Measurements from ENCODE around the gene ADAM17. TPM values are rescaled to one million over a fixed set of nuclear protein-coding genes. Genes with fewer than 3 reads are reported as not detected.

ADAM17 gene
- total and polyA plus RNA-seq, 10 of the 15 experiments (the other 5 are each of a cell fraction or from before 2014, with no cell fraction given), result 2.3 to 18.5 (median 13.4) TPM

GRCh38 chr2:9466147-9466683 is 89.4 kb downstream of the ADAM17 start:
- CTCF ChIA-PET, result no interaction called here
- Histone ChIP-seq H3K4me1 (ENCODE audit: control insufficient read depth, insufficient read depth, low read length) (no peaks in the 10 kb centered on the region), H3K4me2 (ENCODE audit: control insufficient read depth, insufficient read depth) (no peak overlapping the region), H3K79me2 (ENCODE audit: control insufficient read depth, insufficient read depth, low read length) (no peaks in the 10 kb centered on the region), H3K36me3 (ENCODE audit: control insufficient read depth in 2 of 2, insufficient read depth in 2 of 2, low read length in 1 of 2) (peaks cover 3 to 12% of the 10 kb centered on the region in 2 experiments; a peak in 3 of 4 replicates), H3K27me3 (replicated peaks in 1 of 2; ENCODE audit: control insufficient read depth in 2 of 2, insufficient read depth in 2 of 2, low read length in 1 of 2) (no peaks in the 10 kb centered on the region), H3K9me3 (replicated peaks; ENCODE audit: control insufficient read depth, insufficient read depth, low read length) (no peaks in the 10 kb centered on the region), H3K27ac (ENCODE audit: control insufficient read depth, insufficient read depth) (no peak overlapping the region), H2AFZ (ENCODE audit: control insufficient read depth, low read depth, low read length) (no peak overlapping the region), H3K9ac (ENCODE audit: control insufficient read depth, insufficient read depth, low read length) (no peak overlapping the region), H4K20me1 (ENCODE audit: control insufficient read depth, insufficient read depth) (no peaks in the 10 kb centered on the region), H3K4me3 (no peak overlapping the region)
- ATAC-seq, result no peak
- in situ Hi-C loops (cut with MboI) (no loop called here), intact Hi-C loops (cut with micrococcal nuclease; ENCODE audit: unreplicated experiment) (no loop called here)
- POLR2A ChIA-PET, result no interaction called here
- SMC1A ChIA-PET (ENCODE audit: uncharacterized antibody, unreplicated experiment), result no interaction called here
- WGBS (ENCODE audit: insufficient coverage, insufficient replicate concordance, low lambda C conversion rate, missing lambda C conversion rate), result 97% methylated on average over 29 of the region's 46 CpGs
- no peak for FAIRE-seq
- DNase-seq (ENCODE audit: low read depth, low spot score), result no peak
- no peak for TF ChIP-seq ZNF207 (IDR thresholded peaks at IDR 0.05; ENCODE audit: borderline replicate concordance)
- peak; percentile 89; the same call in 1 of the 2 replicates for TF ChIP-seq TCF3 (IDR thresholded peaks at IDR 0.05; ENCODE audit: borderline replicate concordance, insufficient read depth, low read depth, low read length)
- peak; percentile 59 for TF ChIP-seq PBX3 (IDR thresholded peaks at IDR 0.05; ENCODE audit: insufficient replicate concordance, low read depth, low read length)
- peak; percentile 99 for TF ChIP-seq BCL3 (IDR thresholded peaks at IDR 0.05; ENCODE audit: borderline replicate concordance, insufficient read depth, low read depth, low read length, poor library complexity, severe bottlenecking)
- no peak for TF ChIP-seq NBN (IDR thresholded peaks at IDR 0.05)
- TF ChIP-seq CEBPZ (IDR thresholded peaks at IDR 0.05; ENCODE audit: low read depth, low read length), result no peak
- no TSS peak for BruUV-seq (replicated peaks)
- RAD21 ChIA-PET (ENCODE audit: unreplicated experiment), result no interaction called here

Data from GM12878 (cell line).